GM18526 (cell line): Measurements from ENCODE around the gene BANF1.

Experiments
- POLR2A ChIP-seq: IDR thresholded peaks from 3 replicates; pipeline ENCODE4 v1.6.1; 2011; ENCODE audit not compliant: insufficient read length; ENCODE audit errors: extremely low read depth

BANF1 gene

DNA sequence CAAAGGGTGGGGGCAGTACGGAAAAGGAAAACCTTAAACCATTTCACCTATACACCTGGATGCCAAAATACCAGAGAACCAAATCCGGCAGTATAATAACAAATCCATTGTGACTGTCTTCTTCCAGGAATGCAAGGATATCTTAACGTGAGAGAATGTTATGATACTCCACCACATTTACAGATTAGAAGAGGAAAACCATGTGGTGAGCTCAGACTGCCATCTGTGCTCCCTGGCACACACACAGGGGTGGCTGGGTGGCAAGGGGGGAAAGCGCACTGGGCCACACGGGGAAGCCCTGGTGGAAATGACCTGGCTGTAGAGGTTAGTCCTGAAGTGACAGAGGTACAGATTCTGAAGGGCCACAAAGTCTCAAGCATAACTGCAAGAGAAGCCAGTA, 10.2 kb upstream of the BANF1 start:
- no peak for TF ChIP-seq POLR2A

DNA sequence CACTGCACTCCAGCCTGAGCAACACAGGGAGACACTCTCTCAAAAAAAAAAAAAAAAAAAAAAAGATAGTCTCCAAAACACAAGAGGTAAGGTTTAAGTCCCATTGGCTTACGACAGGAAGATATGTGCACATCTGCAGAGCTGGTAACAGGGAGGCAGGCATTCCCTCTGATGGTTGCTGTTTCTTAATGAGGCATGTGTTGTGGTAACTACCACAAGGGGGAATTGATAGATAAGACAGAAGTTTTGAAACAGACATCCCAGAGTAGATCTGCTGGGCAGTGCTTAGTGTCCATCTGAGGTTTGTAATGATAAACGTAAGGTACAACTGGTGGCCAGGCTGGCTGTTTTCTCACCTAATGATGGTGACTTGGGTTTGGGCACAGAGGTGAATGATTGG, 5.0 kb upstream of the BANF1 start:
- TF ChIP-seq POLR2A = no peak

DNA sequence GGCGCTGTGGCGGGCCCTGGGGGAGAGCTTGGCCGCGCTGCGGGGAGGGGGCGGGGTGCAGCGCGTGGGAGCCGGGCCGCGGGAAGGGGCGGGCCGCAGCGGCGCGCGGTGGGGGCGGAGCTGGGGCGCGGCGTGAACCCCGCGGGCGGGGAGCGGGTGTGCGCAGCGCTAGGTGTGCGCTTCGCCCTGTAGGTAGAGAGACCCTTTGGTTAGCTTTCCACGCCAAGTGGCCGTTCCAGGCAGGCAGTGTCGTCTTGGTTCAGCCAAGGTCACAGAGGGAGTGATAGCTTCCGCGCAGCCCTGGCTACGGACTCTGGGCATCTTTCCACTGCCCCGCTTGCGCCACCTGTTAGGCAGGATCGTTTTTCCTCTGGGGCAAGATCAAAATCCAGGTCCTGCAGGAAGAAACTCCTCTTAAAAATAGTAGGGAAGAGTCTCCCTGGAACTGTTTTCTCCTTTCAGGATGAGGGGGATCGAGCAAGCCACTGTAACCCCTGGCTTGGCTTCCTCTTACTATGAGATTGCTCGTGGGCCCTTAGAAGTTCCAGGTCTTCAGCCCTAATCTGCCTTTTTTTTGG, 434 bp downstream of the BANF1 start:
- TF ChIP-seq POLR2A = no peak

DNA sequence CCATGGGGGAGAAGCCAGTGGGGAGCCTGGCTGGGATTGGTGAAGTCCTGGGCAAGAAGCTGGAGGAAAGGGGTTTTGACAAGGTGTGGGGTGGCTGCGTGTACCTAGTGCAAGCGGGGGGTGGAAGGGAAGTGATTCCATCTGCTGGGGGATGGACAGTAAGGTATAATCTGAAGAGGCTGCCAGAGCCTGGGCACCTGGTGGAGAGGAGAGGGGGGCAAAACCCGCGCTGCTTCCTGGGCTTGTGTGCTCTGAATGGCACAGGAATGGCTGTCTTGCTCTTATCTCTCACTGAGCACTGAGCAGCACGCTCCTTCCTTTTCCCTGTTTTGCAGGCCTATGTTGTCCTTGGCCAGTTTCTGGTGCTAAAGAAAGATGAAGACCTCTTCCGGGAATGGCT, 988 bp downstream of the BANF1 start:
- no peak for TF ChIP-seq POLR2A

DNA sequence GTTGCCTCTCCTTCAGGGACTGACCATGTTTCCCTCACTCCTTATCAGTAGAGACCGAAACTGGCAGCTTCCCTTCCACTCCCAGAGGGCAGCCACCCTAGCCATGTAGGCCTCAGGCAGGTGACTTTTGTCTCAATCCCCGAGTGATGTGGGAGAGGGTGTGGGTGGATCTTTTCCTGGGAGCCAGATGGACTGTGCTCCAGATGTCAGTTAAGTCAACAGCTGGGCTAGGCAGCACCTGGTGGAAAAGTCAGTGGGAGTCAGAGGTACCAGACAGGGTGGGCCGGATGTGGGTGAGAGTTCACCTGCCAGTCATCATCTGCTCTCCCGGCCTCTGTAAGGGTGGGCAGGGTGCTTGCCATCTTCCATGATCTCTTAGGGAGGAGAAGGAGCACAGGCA, 1.9 kb downstream of the BANF1 start:
- TF ChIP-seq POLR2A = no peak

DNA sequence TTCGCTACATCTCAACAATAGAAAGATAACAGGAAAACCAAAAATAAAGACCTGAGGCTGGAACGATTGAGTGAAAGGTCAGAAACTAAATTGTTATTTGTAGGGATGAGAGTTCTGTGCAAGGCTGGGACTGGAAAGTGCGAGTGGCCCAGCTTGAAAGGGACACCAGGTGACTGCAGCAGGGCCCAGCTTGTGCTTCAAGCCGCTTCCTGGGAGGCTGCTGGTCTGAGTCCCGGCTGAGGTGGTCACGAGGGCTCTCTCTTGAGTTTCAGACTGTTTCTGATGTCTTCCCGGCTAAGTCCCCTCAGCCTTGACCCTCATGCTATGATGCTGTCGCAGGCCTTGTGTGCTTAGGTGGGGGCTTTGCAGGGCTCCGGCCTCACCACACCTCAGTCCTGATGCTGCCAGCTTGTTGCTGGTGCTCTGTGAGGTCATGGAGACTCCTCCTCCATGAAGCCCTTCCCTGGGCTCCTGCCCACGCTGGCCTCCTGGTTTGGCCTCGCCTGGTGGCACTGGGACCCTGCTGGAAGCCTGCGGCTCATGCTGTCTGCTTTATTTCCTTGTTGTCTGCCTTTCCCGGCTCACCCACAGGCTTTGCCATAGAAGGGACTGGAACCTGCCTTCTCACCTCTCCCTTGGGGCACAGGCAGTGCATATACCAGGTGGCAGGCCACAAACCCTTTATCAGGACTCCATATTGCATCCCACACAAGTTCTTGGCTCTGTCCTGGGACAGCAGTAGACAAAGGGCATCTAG, 4.0 kb downstream of the BANF1 start:
- TF ChIP-seq POLR2A = no peak

DNA sequence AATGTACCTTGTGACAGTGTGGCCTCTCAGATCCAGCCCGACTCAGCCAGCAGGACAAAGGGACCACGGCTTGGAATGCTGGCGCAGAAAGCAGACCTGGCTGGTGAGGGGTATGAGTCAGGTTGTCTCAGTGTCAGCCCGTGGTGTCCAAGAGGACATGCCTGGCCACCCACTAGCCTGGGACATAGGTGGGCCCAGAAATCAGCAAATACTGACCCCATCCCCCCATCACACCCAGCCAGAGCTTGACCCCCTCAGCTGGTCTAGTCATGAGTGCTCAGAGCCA, 4.5 kb downstream of the BANF1 start:
- no peak for TF ChIP-seq POLR2A

DNA sequence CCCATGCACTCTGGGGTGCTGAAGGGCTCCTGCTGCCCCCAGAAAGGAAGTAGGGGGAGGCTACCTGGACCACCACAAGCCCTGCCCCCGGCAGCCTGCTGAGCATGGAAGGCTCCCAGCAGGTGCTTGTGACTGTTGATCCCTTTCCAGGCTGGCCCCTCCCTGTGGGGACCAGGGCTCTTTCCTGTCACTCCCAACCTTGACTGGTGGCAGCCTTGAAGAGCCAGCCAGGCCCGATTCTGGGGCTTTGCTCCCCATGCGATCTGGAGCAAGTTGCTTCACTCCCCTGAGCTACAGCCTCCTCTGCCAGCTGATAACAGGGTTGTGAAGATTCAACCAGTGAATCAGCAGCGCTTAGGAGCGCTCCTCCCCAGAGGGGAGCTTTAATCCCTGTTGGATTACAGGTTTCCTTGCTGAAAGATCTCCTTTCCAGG, 4.9 kb downstream of the BANF1 start:
- TF ChIP-seq POLR2A = no peak

DNA sequence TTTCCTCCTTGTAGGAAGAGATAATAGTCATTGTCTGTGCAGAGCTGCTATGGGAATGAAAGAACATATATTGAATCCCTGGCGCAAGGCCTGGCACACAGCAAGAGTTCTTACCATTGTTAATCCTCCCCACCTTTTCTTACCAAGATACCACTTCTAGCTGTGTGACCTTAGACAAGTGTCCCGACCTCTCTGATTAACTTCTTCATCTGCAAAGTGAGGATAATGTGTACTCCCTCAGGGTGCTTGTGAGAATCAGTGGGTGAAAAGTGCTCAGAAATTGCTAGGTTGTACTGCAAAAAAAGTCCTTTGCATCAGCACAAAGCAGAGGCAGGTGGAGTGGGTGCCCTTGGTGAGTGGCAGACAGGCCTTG, 5.8 kb downstream of the BANF1 start:
- TF ChIP-seq POLR2A = no peak

DNA sequence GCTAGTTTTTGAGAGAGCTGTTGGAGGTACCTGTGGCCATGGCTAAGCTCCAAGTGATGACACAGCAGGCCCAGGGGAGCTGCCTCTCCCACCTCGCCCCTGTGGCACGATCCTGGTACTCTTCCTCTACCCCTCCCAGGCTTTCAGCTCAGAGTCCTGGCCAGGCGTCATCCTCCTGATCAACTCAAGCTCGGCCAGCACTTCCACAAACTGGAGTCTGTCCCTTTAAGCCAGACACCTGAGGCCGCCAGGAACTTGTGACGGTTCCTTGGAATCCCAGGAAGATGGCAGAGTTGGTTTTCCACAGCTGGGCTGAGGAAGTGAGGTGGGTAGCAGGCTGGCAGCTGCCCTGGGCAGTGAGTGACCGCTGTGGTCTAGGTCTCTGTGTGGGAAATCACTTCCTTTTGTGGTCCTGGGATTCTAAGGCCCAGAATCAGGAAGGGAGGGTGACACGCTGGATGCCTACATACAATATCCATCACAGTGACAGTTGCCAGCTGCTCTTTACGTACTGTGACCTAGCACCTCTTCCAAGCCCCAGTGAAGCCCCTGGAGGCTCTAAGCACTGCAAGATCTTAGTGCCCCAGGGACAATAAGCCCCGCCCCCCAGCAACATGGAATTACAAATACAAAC, 6.3 kb downstream of the BANF1 start:
- no peak for TF ChIP-seq POLR2A

DNA sequence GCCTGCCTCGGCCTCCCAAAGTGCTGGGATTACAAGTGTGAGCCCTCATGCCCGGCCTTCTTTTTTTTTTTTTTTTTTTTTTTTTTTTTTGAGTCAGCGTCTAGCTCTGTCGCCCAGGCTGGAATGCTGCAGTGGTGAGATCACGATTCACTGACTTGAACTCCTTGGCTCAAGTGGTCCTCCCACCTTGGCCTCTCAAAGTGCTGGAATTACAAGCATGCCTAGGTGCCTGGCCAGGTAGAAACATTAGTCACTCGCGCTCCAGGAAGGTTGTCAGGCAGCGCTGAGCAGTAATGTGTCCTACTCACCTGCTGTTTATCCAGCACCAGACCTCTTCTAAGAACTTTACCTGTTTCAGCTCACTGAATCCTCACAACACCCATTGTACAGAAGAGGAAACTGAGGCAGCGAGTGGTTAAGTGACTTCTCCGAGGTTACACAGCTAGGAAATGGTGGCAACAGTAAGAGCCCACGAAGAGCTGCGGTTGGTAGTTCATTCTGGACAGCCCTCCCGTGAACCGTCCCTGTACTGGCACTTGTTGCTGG, 9.0 kb downstream of the BANF1 start:
- no peak for TF ChIP-seq POLR2A

DNA sequence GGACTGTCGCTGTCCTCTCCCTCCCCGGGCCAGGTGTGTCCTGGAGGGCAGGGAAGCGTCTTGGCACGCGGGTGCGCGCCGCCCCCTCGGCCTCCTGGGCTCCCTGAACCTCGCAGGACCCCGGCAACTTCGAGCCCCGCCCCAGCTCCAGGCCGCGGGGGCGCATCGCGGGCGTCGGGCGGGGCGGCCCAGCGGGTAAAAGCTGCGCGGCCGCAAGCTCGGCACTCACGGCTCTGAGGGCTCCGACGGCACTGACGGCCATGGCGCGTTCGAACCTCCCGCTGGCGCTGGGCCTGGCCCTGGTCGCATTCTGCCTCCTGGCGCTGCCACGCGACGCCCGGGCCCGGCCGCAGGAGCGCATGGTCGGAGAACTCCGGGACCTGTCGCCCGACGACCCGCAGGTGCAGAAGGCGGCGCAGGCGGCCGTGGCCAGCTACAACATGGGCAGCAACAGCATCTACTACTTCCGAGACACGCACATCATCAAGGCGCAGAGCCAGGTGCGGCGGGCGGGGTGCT, 9.5 kb downstream of the BANF1 start, which contains the start of gene CST6:
Gene CST6, plus strand, starts transcription at position 224 of the 519 bp plus-strand sequence. Its CDS starts 37 bp downstream, at position 261.
- TF ChIP-seq POLR2A = no peak

DNA sequence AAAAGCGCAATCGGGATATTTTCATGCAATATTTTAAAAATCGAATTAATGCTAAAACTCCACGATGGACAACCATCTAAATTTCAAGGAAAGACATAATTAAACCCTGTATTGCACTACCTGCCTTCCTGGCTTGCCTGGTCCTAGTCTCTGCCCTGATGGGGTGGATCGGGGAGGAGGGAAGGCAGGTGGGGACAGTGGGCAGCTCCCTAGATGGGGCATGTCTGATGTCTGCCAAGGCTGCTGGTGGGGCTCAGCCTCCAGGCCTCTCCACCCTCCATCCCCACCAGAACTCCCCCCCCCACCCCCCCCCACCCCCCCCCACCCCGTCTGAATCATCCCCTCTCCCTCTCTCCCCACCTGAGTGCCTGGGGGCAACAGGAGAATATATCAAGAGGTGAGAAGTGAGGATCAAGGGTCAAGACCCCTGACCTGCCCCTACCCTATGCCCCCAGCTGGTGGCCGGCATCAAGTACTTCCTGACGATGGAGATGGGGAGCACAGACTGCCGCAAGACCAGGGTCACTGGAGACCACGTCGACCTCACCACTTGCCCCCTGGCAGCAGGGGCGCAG, 10.2 kb downstream of the BANF1 start:
- no peak for TF ChIP-seq POLR2A

DNA sequence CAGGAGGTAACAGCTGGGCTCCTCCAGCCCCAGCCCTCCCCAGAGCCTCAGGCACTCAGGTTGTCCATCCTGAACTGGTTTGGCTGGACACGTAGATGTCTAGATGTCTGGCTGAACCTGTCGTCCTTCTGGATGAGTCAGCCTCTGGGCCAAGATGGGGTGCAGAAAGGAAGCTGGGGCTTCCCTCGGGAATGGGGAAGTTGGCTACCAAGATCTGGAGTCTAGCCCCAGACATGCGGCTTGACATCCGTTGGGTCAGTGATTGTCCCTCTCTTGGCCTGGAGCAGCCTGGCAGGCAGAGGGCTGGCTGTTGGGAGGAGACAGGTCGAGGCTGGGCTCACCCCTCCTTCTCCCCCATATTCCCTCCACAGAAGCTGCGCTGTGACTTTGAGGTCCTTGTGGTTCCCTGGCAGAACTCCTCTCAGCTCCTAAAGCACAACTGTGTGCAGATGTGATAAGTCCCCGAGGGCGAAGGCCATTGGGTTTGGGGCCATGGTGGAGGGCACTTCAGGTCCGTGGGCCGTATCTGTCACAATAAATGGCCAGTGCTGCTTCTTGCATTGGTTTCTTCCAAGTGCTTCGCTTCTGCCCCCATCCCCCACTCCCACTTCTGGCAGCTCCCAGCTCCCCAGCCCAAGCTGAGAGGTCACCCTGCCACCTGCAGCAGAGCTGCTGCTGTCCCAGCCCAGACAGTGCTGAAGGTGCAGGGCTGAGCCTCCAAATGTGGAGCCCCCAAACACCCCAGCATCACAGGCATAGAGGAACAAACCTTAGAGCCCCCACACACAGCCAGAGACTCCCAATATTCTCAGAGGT, 10.9 kb downstream of the BANF1 start:
- no peak for TF ChIP-seq POLR2A

DNA sequence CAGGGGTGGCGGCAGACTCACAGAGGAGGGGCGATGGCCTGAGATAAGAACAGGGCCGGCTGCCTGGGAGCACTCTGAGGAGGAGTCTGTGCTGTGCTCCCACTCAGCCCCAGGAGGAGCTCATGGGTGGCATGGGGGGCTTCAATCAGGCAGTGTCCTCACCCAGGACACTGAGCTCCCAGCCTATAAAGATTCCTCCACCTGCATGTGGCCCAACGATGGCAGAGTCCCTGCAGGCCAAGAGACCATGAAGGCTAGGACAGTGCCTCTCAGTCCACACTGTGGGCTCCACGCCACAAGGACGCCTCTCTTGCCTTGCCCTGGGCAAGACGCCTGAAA, 11.4 kb downstream of the BANF1 start:
- TF ChIP-seq POLR2A = no peak
